Stimulated activated CD4-positive, alpha-beta T cell treated with anti-CD3 and anti-CD28 coated beads, Interleukin-15, amount 100 ng/mL, for 1 hour (primary cell): ENCODE results near the gene PIK3CG.
"Not testable (repeated sequence)": the region's sequence is repeated elsewhere in the genome, so short reads cannot be mapped to it uniquely, and the experiment has no call there.

Experiments used
- DNase-seq, 2 donors: peaks; one replicate each; pipeline ENCODE4 v3.0.0-alpha.2; 2020; ENCODE audit warnings: low read depth in 1 of 2, low spot score in 1 of 2

Gene PIK3CG

GRCh38 chr7:106865130-106866041 lies at the start of gene PIK3CG:
TSS of gene PIK3CG (plus strand) at chr7:106865282. CDS start at chr7:106867562, 2,280 bp downstream.
- DNase-seq = no peak

DNA sequence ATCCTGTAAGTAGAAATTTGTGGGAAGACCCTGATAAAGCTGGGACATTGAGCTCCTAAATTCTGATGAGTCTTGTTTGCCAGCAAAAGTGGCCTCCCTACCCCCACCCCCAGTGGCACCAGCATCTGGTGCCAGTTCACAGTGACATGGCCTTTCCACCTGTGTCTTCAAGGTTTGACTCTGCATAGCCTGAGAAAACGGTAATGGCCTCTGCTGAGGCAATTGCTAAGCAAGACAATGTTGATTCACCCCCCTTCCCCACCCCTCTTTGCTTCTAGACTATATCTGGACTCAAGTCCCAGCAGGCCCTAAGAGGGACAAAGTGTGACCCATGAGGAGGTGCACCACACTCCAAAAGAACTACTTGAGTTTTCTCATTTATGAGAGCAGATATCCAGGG lies 48.0 kb upstream of the PIK3CG start:
- DNase-seq = no peak

DNA sequence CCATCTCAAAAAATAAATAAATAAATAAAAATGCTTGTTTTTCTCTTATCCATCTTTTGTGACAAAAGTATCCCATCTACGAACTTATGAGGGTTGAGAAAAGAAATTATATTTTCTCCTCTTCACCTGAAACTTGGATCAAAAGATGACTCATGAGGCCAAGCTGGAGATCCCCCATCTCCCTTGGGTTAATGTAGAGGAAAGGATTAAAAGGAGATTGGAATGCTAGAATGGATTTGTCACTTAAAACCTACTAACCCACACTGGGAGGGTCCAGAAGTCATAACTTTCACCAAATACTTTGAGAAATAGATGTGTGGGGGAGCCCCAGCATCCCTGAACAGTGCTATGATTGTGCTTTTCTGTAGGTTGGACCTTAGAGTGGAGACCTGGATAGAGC lies 46.3 kb upstream of the PIK3CG start:
- no peak for DNase-seq

- no peak for DNase-seq
These were observed 45.5 kb upstream of the PIK3CG start for GRCh38 chr7:106819546-106819945.

DNA sequence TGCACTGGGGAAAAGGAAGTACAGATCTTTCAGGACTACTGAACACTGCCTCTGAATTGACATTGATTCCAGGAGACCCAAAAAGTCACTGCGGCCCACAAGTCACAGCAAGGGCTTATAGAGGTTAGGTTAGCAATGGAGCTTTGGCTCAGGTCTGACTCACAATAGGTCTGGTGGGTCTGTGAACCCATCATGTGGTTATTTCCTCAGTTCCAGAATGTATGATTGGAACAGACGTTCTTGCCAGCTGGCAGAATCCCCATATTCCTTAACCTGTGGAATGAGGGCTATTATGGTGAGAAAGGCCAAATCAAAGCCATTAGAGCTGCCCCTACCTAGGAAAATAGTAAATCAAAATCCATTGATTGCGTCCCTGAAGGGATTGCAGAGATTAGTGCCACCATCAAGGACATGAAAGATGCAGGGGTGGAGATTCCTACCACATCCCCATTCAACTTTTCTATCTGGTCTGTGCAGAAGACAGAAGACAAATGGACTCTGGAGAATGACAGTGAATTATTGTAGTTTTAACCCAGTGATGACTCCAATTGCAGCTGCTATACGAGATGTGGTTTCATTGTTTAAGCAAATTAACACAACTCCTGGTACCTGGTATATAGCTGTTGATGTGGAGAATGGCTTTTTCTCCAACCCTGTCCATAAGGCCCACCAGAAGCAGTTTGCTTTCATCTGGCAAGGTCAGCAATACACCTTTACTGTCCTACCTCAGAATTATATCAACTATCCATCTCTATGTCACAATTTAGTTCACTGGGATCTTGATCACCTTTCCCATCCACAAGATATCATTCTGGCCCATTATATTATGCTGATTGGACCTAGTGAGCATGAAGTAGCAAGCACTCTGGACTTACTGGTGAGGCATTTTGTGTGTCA lies 44.5 kb upstream of the PIK3CG start:
- no peak for DNase-seq

GRCh38 chr7:106823631-106824030 lies 41.5 kb upstream of the PIK3CG start:
- DNase-seq = no peak

DNA sequence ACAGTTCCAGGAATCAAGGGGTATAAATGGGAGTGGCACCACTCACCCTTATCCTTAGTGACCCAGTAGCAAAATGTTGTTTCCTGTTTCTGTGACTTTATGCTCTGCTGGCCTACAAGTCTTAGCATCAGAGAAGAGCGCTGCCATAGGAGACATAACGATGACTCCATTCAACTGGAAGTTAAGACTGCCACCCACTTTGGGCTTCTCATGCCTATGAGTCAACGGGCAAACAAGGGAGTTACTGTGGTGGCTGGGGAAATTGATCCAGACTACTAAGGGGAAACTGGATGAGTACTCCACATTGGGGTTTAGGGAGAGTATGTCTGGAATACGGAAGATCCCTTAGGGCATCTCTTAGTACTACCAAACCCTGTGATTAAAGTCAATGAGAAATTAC lies 40.6 kb upstream of the PIK3CG start:
- DNase-seq = no peak

- DNase-seq = no peak
These were observed 37.5 kb upstream of the PIK3CG start for GRCh38 chr7:106827626-106828025.

- no peak for DNase-seq
These were observed 35.6 kb upstream of the PIK3CG start for GRCh38 chr7:106829496-106829895.

DNA sequence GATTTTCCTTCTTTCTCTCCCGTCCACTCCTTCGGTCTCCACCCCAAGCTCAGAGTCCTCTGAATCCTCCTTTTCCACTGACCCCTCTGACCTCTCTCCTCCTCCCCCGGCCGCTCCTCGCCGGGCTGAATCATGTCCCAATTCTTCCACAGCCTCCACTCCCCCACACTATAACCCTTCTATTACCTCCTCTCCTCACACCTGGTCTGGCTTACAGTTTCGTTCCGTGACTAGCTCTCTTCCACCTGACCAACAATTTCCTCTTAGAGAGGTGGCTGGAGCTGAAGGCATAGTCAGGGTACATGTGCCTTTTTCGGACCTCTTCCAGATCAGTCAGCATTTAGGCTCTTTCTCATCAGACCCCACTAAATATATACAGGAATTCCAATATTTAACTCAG lies 34.2 kb upstream of the PIK3CG start:
- DNase-seq = not testable (repeated sequence)

DNA sequence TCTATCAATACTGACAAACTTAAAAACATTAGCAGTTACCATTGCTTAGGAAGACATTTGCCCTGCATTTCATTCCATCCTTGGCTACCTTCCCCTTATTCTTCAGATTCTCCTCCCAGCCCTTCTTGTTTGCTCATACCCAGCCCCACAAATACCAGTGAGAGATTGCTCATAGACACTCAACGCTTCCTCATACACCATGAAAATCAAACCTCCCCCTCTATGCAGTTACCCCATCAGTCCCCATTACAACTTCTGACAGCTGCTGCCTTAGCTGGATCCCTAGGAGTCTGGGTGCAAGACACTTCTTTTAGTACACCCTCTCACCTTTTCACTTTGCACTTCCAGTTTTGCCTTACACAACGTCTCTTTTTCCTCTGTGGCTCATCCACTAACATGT lies 28.3 kb upstream of the PIK3CG start:
- DNase-seq = no peak

DNA sequence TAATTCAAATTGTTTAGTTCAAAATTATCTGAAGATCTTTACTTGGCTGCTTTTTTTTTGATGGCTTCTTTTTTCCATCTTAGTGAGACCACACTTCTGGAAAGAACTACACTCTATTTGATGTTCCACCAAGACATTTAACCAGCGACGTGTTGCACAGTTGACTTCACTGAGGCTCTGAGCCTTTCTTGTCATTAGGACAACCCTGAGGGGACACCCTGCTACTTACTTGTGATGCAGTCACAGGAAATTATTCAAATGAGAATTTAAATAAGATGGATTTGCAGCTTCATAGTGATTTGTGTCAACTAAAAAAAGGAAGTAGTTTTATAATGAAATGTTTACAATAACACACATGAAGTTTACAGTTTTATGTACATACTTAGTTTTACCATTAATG lies 25.6 kb upstream of the PIK3CG start:
- no peak for DNase-seq

GRCh38 chr7:106840342-106840741 lies 24.7 kb upstream of the PIK3CG start:
- DNase-seq = no peak

- DNase-seq = no peak
These were observed 23.1 kb upstream of the PIK3CG start for GRCh38 chr7:106841896-106842390.

DNA sequence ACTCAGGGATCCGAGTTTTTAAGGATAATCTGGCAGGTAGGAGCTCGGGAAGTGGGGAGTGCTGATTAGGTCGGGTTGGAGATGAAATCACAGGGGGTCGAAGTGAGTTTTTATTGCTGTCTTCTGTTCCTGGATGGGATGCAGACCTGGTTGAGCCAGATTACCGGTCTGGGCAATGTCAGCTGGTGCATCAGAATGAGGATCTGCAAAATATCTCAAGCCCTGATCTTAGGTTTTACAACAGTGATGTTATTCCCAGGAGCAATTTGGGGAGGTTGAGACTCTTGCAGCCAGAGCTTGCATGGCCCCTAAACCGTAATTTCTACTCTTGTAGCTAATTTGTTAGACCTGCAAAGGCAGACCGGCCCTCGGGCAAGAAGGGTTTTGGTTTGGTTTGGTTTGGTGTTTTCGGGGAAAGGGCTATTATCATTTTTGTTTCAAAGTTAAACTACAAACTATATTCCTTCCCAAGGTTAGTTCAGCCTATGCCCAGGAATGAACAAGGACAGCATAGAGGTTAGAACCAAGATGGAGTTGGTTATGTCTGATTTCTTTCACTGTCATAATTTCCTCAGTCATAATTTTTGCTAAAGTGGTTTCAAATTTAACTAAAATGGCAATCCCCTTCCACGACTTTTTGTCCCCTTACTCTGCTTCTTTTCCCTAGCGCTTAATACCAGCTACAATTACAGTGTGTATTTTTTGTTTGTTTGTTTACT lies 20.6 kb upstream of the PIK3CG start:
- DNase-seq = no peak

GRCh38 chr7:106848049-106848448 lies 17.0 kb upstream of the PIK3CG start:
- DNase-seq = no peak

- DNase-seq = no peak
These were observed 16.1 kb upstream of the PIK3CG start for GRCh38 chr7:106848851-106849442.

DNA sequence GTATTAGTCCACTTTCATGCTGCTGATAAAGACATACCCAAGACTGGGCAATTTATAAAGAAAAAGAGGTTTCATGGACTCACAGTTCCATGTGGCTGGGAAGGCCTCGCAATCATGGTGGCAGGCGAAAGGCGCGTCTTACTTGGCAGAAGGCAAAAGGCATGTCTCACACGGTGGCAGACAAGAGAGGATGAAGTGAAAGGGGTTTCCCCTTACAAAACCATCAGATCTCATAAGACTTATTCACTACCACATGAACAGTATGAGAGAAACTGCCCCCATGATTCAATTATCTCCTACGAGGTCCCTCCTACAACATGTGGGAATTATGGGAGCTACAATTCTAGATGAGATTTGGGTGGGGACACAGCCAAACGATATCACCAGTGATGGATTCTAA lies 13.4 kb upstream of the PIK3CG start:
- DNase-seq = not testable (repeated sequence)

DNA sequence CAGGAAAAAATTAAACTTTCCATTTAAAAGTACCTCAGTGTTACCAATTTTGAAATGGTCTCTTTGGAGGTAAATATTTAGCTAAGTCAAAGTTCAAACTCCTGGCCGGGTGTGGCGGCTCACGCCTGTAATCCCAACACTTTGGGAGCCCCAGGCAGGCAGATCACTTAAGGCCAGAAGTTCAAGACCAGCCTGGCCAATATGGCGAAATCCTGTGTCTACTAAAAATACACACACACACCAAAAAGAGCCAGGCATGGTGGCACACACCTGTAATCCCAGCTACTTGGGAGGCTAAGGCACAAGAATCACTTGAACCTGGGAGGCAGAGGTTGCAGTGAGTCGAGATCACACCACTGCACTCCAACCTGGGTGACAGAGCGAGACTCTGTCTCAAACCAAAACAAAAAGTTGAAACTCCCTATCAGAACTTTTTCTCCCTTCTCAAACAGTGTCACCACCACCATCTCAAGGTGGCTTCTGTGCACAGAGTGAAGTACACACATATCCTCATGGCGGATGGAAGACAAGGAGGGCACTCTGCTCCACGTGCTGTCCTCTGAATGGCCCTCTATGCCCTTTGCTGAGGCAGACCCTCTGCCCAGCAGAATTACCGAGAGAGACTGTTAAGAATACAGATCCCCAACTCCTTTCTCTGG lies 11.7 kb upstream of the PIK3CG start:
- DNase-seq = no peak

DNA sequence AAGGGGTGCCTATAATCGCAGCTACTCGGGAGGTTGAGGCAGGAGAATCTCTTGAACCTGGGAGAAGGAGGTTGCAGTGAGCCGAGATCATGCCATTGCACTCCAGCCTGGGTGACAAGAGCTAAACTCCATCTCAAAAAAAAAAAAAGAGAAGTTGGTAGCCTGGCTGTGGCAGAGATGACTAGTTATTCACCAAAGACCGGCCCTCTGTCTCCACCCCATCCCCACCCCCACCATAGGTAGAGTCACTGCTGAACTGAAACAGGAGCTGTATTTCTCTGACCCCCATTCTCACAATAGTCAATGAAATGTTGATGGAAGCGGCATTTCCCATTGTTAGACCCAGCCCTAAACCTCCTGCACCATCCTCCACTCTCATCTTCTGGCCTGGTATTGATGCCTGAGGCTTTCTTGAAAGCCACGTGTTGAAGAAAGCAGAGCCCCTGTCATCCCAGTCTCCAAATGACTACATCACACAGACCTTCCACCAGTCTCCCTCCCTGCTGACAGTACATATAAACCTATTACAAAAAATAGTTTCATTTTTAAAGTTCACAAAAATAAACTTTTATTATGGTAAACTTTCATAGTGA lies 9.4 kb upstream of the PIK3CG start:
- DNase-seq = no peak
